ENCODE measurements around the gene NAT8.
A peak's percentile ranks its signal among the peaks of the same experiment; 100 is the strongest.
"Not testable (repeated sequence)": the region's sequence is repeated elsewhere in the genome, so short reads cannot be mapped to it uniquely, and the experiment has no call there.

NAT8 gene

GRCh38 chr2:73642338-73643018 lies at the start of gene NAT8:
Gene NAT8, minus strand, starts transcription at chr2:73642422. Its CDS starts 794 bp downstream, at chr2:73641628.
- TF ChIP-seq, protein P1, sequence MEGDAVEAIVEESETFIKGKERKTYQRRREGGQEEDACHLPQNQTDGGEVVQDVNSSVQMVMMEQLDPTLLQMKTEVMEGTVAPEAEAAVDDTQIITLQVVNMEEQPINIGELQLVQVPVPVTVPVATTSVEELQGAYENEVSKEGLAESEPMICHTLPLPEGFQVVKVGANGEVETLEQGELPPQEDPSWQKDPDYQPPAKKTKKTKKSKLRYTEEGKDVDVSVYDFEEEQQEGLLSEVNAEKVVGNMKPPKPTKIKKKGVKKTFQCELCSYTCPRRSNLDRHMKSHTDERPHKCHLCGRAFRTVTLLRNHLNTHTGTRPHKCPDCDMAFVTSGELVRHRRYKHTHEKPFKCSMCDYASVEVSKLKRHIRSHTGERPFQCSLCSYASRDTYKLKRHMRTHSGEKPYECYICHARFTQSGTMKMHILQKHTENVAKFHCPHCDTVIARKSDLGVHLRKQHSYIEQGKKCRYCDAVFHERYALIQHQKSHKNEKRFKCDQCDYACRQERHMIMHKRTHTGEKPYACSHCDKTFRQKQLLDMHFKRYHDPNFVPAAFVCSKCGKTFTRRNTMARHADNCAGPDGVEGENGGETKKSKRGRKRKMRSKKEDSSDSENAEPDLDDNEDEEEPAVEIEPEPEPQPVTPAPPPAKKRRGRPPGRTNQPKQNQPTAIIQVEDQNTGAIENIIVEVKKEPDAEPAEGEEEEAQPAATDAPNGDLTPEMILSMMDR (conservative IDR thresholded peaks at IDR 0.05; ENCODE audit: control insufficient read depth, insufficient read depth, low read depth, low read length) = no peak
- no peak for DNase-seq (ENCODE audit: low read depth)
- no peak within 1 kb of the TSS for H3K4me3 ChIP-seq (ENCODE audit: control insufficient read depth, low read depth, low read length)

- peak; percentile 12 for DNase-seq (ENCODE audit: low read depth)
- H3K4me3 ChIP-seq (ENCODE audit: control insufficient read depth, low read depth, low read length) = not testable (repeated sequence)
- TF ChIP-seq, protein P1 (conservative IDR thresholded peaks at IDR 0.05; ENCODE audit: control insufficient read depth, insufficient read depth, low read depth, low read length) = peak; percentile 58
Measured at GRCh38 chr2:73690372-73691088, 48.3 kb upstream of the NAT8 start.

GRCh38 chr2:73688494-73688893 lies 46.3 kb upstream of the NAT8 start:
- H3K4me3 ChIP-seq (ENCODE audit: control insufficient read depth, low read depth, low read length) = not testable (repeated sequence)
- DNase-seq (ENCODE audit: low read depth) = peak; percentile 7

DNA sequence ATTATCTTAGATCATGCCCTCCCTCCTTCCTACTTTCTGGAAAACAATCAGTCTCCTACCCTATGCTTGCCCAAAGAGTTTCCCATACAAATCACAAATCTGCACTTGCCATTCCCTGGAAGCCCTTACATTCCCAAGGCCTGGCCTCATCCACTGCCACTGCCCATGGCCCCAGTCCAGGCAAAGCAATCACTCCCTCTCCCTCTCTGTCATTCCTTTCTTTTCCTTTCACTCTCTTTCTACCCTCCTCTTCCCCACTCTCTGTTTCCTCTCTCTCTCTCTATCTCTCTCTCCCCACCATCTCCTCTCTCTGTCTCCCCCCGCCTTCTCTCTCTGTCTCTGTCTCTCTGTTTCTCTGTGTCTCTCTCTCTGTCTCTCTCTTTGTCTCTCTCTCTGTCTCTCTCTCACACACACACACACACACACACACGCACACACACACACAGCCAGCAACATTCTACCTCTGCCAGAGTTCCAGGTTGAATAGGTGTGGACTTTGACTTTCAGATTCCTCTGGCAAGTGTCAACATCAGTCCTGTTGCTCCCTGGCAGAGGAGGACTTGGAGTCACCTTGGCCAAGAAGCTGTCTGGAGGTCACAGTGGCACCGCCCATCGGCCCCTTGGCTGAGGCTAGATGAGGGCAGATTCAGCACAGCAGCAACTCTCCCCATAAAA lies 43.7 kb upstream of the NAT8 start:
- H3K4me3 ChIP-seq (ENCODE audit: control insufficient read depth, low read depth, low read length) = no peak overlapping the region
- TF ChIP-seq, protein P1 (conservative IDR thresholded peaks at IDR 0.05; ENCODE audit: control insufficient read depth, insufficient read depth, low read depth, low read length) = no peak
- DNase-seq (ENCODE audit: low read depth) = no peak

GRCh38 chr2:73684905-73685304 lies 42.7 kb upstream of the NAT8 start:
- not testable (repeated sequence) for DNase-seq (ENCODE audit: low read depth); H3K4me3 ChIP-seq (ENCODE audit: control insufficient read depth, low read depth, low read length)

- DNase-seq (ENCODE audit: low read depth); H3K4me3 ChIP-seq (ENCODE audit: control insufficient read depth, low read depth, low read length): not testable (repeated sequence)
Measured at GRCh38 chr2:73684325-73684724, 42.1 kb upstream of the NAT8 start.

DNA sequence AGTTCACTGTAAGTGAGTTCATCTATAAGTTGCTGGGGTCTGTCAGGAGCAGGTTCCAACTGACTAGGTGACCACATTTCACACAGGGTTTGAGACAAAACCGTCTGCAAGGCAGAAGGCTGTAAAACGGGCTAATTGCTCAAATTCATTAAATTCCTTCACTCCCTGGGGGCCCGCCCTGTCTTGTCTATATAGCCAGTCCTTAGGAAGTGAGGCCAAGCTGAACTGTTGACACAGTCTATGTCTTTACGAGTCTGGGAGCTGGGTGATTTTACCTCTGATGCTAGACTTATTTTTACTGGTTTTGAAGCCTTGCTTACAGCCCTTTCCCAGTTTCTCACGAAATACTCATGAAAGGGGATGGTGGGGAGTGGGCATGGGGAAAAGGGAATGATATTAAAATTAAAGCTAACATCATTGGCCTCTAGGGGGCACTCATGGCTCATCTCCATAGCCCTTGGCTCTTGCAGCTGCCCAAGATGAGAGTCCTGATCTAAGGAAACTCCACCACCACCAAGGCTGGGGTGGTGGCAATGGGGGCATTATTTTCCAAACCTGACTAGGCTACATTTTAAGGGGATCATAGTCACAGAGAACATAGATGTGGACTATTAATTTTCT lies 37.8 kb upstream of the NAT8 start:
- peak; percentile 28 for DNase-seq (ENCODE audit: low read depth)
- TF ChIP-seq, protein P1 (conservative IDR thresholded peaks at IDR 0.05; ENCODE audit: control insufficient read depth, insufficient read depth, low read depth, low read length) = peak; percentile 46
- H3K4me3 ChIP-seq (ENCODE audit: control insufficient read depth, low read depth, low read length) = not testable (repeated sequence)

DNA sequence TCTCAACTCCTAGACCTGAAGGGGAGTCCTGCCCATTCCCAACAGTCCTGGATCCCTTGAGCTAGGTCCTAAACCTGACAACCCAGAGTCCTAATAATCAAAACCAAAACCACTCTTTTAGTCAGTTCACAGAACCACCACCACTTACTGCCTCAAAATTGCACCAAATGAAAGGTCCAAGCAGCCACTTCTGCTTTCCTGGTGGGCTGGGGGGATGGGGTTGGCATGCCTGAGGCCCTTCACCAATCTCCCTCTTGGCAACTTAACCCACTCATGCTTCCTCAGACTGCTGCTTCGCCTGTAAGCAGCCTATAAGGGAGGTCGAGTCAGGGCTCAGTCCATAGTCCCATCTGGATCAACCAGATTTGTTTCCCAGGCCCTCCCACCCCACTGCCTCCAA lies 37.0 kb upstream of the NAT8 start:
- not testable (repeated sequence) for DNase-seq (ENCODE audit: low read depth); H3K4me3 ChIP-seq (ENCODE audit: control insufficient read depth, low read depth, low read length)

DNA sequence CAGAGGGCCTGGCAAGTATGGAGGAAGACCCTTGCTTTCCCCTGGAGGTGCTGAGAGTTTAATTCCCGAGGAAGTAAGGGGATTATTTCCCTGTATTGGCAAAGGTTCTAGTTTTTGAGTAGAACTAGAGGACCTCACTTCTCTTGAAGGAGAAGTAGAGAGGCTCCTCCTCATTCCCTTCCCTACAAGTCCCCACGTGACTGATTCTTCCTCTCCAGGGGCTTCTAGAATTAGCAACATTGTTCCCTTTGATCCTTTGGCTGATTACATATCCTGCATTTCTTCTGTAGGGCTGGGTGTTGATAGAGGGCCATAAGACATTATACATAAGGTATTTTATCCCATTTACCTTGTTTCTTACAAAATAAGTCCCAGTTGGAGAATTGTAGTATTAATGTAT lies 35.8 kb upstream of the NAT8 start:
- H3K4me3 ChIP-seq (ENCODE audit: control insufficient read depth, low read depth, low read length); DNase-seq (ENCODE audit: low read depth): not testable (repeated sequence)

DNA sequence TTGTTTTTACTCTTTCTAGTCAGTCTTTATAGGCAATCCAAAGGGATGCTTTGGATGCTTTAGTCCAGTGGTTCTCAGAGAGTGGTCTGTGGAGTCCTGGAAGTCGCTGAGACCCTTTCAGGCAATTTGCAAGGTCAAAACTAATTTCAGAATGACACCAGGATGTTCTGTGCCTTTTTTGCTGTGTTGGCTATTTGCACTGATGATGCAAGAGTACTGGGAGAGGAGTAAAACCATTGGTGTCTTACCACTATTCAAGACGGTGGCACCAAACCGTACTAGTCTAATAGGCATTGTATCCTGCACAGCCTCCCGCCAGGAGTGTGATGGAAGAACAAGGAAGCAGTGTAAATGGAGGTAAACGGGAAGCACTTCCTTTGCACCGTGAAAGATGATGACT lies 34.0 kb upstream of the NAT8 start:
- not testable (repeated sequence) for DNase-seq (ENCODE audit: low read depth); H3K4me3 ChIP-seq (ENCODE audit: control insufficient read depth, low read depth, low read length)

DNA sequence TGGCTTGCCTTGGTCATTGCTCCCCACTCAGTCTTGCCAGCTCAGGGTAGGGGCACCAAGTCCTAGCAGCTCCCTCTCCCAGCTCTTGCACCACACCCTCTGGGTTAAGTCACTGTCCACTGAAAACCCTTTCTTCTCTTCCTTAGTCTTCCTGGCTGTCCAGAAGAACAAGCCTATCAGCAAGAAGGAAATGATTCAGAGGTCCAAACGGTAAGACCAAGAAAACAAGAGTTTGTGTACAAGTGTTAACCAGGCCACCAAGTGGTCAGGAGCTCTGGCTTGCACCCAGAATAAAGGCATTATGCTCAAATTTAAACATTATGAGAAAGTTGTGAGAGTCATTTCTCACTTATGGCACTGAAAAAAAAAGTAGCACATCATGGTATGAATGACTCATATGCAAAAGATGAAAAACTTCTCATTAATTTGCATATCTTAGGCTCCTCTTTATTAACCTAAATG lies 32.5 kb upstream of the NAT8 start:
- DNase-seq (ENCODE audit: low read depth) = peak; percentile 4
- not testable (repeated sequence) for H3K4me3 ChIP-seq (ENCODE audit: control insufficient read depth, low read depth, low read length)

GRCh38 chr2:73669976-73670375 lies 27.8 kb upstream of the NAT8 start:
- not testable (repeated sequence) for DNase-seq (ENCODE audit: low read depth); H3K4me3 ChIP-seq (ENCODE audit: control insufficient read depth, low read depth, low read length)

DNA sequence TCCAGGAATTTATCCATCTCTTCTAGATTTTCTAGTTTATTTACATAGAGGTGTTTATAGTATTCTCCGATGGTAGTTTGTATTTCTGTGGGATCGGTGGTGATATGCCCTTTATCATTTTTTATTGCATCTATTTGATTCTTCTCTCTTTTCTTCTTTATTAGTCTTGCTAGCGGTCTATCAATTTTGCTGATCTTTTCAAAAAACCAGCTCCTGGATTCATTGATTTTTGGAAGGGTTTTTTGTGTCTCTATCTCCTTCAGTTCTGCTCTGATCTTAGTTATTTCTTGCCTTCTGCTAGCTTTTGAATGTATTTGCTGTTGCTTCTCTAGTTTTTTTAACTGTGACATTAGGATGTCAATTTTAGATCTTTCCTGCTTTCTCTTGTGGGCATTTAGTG lies 25.0 kb upstream of the NAT8 start:
- H3K4me3 ChIP-seq (ENCODE audit: control insufficient read depth, low read depth, low read length); DNase-seq (ENCODE audit: low read depth): not testable (repeated sequence)
